ENCODE data around the gene TLNRD1.

The TLNRD1 gene

DNA sequence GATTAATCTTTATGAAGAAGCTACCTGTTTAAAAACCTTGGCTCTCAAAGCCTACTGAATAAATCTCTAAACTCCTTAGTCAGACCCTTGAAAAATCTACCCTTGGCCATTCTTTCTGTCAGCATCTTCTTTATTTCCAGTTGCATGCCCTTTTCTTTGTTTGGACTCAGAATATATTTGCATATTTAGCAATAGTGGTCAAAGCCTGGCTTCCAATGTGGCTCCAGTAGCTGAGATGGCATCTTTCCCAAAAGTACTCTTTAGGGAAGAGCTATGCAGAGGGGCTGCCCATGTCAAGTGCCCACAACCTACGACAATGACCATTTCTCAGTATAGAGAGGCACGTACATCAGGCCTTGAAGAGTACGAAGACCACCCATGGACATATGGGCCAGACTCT is 47.2 kb downstream of the TLNRD1 start:
- Histone ChIP-seq H3K27ac (replicated peaks) (no peak overlapping the region), H3K27me3 (ENCODE audit: insufficient read depth, poor library complexity, severe bottlenecking) (no peaks in the 10 kb centered on the region), H3K4me3 (replicated peaks; ENCODE audit: insufficient read depth, low read length) (no peak overlapping the region)
- no peak for TF ChIP-seq GABPA (IDR thresholded peaks at IDR 0.05; ENCODE audit: low read depth)
- TF ChIP-seq, protein P1, sequence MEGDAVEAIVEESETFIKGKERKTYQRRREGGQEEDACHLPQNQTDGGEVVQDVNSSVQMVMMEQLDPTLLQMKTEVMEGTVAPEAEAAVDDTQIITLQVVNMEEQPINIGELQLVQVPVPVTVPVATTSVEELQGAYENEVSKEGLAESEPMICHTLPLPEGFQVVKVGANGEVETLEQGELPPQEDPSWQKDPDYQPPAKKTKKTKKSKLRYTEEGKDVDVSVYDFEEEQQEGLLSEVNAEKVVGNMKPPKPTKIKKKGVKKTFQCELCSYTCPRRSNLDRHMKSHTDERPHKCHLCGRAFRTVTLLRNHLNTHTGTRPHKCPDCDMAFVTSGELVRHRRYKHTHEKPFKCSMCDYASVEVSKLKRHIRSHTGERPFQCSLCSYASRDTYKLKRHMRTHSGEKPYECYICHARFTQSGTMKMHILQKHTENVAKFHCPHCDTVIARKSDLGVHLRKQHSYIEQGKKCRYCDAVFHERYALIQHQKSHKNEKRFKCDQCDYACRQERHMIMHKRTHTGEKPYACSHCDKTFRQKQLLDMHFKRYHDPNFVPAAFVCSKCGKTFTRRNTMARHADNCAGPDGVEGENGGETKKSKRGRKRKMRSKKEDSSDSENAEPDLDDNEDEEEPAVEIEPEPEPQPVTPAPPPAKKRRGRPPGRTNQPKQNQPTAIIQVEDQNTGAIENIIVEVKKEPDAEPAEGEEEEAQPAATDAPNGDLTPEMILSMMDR (IDR thresholded peaks at IDR 0.05; ENCODE audit: insufficient read depth, low read length), result no peak
- no peak for TF ChIP-seq SPI1 (IDR thresholded peaks at IDR 0.05; ENCODE audit: borderline replicate concordance, low read depth)
- no peak for TF ChIP-seq POLR2AphosphoS5 (IDR thresholded peaks at IDR 0.05; ENCODE audit: low read depth)
- TF ChIP-seq, protein P2, sequence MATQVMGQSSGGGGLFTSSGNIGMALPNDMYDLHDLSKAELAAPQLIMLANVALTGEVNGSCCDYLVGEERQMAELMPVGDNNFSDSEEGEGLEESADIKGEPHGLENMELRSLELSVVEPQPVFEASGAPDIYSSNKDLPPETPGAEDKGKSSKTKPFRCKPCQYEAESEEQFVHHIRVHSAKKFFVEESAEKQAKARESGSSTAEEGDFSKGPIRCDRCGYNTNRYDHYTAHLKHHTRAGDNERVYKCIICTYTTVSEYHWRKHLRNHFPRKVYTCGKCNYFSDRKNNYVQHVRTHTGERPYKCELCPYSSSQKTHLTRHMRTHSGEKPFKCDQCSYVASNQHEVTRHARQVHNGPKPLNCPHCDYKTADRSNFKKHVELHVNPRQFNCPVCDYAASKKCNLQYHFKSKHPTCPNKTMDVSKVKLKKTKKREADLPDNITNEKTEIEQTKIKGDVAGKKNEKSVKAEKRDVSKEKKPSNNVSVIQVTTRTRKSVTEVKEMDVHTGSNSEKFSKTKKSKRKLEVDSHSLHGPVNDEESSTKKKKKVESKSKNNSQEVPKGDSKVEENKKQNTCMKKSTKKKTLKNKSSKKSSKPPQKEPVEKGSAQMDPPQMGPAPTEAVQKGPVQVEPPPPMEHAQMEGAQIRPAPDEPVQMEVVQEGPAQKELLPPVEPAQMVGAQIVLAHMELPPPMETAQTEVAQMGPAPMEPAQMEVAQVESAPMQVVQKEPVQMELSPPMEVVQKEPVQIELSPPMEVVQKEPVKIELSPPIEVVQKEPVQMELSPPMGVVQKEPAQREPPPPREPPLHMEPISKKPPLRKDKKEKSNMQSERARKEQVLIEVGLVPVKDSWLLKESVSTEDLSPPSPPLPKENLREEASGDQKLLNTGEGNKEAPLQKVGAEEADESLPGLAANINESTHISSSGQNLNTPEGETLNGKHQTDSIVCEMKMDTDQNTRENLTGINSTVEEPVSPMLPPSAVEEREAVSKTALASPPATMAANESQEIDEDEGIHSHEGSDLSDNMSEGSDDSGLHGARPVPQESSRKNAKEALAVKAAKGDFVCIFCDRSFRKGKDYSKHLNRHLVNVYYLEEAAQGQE (IDR thresholded peaks at IDR 0.05; ENCODE audit: insufficient replicate concordance, low read depth), result no peak
- DNase-seq (ENCODE audit: low read depth in 1 of 2, low spot score in 1 of 2), result no peak

DNA sequence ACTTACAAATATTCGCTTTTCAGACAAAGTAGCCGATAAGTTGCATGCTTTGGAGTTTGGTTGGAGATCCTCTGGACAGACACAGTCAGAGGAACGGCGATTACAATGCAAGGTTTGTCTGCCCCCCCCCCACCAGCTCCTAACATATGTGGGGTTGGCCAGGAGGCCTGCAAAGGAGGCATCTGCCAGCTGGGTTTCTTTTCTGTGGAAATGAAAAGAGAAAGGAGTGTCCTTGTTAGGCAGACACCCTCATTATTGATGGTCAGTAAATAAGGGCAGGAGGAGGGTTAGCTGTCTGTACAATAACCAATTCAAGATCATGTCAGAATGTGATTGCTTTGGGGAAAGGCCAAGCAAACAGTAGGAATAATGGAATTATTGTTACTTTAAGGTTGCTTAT is 49.1 kb downstream of the TLNRD1 start:
- no peaks in the 10 kb centered on the region for H3K27me3 ChIP-seq (ENCODE audit: insufficient read depth, poor library complexity, severe bottlenecking)
- TF ChIP-seq, protein P1 (IDR thresholded peaks at IDR 0.05; ENCODE audit: insufficient read depth, low read length), result no peak
- no peak for TF ChIP-seq SPI1 (IDR thresholded peaks at IDR 0.05; ENCODE audit: borderline replicate concordance, low read depth)
- TF ChIP-seq POLR2AphosphoS5 (IDR thresholded peaks at IDR 0.05; ENCODE audit: low read depth), result no peak
- TF ChIP-seq, protein P2 (IDR thresholded peaks at IDR 0.05; ENCODE audit: insufficient replicate concordance, low read depth), result no peak
- no peak for TF ChIP-seq GABPA (IDR thresholded peaks at IDR 0.05; ENCODE audit: low read depth)
- no peak overlapping the region for H3K27ac ChIP-seq (replicated peaks)
- no peak for DNase-seq (ENCODE audit: low read depth in 1 of 2, low spot score in 1 of 2)
- H3K4me3 ChIP-seq (replicated peaks; ENCODE audit: insufficient read depth, low read length), result no peak overlapping the region

- Histone ChIP-seq H3K27me3 (ENCODE audit: insufficient read depth, poor library complexity, severe bottlenecking) (no peaks in the 10 kb centered on the region), H3K27ac (replicated peaks) (no peak overlapping the region), H3K4me3 (replicated peaks; ENCODE audit: insufficient read depth, low read length) (no peak overlapping the region)
- DNase-seq (ENCODE audit: low read depth in 1 of 2, low spot score in 1 of 2), result no peak
- TF ChIP-seq, protein P1 (IDR thresholded peaks at IDR 0.05; ENCODE audit: insufficient read depth, low read length), result no peak
- no peak for TF ChIP-seq POLR2AphosphoS5 (IDR thresholded peaks at IDR 0.05; ENCODE audit: low read depth)
- TF ChIP-seq GABPA (IDR thresholded peaks at IDR 0.05; ENCODE audit: low read depth), result no peak
- TF ChIP-seq SPI1 (IDR thresholded peaks at IDR 0.05; ENCODE audit: borderline replicate concordance, low read depth), result no peak
These were observed 49.5 kb downstream of the TLNRD1 start for GRCh38 chr15:81050259-81050658.

DNA sequence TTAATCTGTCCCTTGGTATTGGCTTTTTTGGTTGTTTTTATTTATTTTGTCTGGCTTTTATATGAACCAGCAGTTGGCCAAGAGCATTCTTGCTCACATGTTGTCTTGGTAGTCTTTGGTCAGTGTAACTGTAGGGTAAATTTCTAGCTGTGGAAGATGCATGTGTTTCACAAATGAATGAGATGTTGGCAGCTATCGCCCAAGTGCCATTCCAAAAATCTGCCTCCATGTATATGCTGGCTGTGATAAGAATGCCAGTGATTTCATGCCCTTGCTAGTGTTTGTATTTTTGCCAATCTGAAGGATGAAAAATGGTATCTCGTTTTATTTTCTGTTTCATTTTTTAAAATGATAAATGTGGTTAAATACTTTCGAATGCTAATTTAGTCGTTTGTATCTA is 50.1 kb downstream of the TLNRD1 start:
- Histone ChIP-seq H3K4me3 (replicated peaks; ENCODE audit: insufficient read depth, low read length) (no peak overlapping the region), H3K27me3 (ENCODE audit: insufficient read depth, poor library complexity, severe bottlenecking) (no peaks in the 10 kb centered on the region), H3K27ac (replicated peaks) (no peak overlapping the region)
- TF ChIP-seq POLR2AphosphoS5 (IDR thresholded peaks at IDR 0.05; ENCODE audit: low read depth) (no peak), GABPA (IDR thresholded peaks at IDR 0.05; ENCODE audit: low read depth) (no peak), SPI1 (IDR thresholded peaks at IDR 0.05; ENCODE audit: borderline replicate concordance, low read depth) (no peak)
- TF ChIP-seq, protein P2 (IDR thresholded peaks at IDR 0.05; ENCODE audit: insufficient replicate concordance, low read depth), result no peak
- TF ChIP-seq, protein P1 (IDR thresholded peaks at IDR 0.05; ENCODE audit: insufficient read depth, low read length), result no peak
- DNase-seq (ENCODE audit: low read depth in 1 of 2, low spot score in 1 of 2), result no peak
